GM10266 (cell line): ENCODE results near the gene UIMC1.

Source experiments
- DNase-seq: peaks from one replicate; pipeline ENCODE4 v3.0.0; 2012; ENCODE audit errors: extremely low spot score
- CTCF ChIP-seq: IDR thresholded peaks from 2 replicates; pipeline ENCODE4 v1.5.1; 2012; ENCODE audit warnings: mild to moderate bottlenecking, low read depth; ENCODE audit not compliant: control insufficient read depth, insufficient read depth; ENCODE audit errors: missing control alignments

The UIMC1 gene

GRCh38 chr5:176915906-176916305 is 90.7 kb downstream of the UIMC1 start:
- no peak for DNase-seq
- TF ChIP-seq CTCF = no peak

DNA sequence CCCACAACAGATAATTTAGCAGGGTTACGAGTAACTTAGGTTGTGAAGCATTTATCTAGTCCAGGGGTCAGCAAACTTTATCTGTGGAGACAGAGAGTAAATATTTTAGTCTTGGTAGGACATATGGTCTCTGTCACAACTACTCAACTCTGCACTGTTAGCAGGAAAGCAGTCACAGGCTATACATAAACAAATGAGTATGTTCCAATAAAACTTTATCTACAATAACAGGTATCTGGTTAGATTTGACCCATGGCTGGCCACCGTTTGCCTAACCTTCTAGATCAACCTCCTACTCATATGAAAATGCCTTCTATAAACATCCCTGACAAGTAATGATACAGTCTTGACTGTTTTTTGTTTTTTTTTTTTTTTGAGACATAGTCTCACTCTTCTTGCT is 94.5 kb downstream of the UIMC1 start:
- no peak for TF ChIP-seq CTCF
- DNase-seq = no peak

GRCh38 chr5:176908675-176909368 is 97.8 kb downstream of the UIMC1 start:
- no peak for DNase-seq
- TF ChIP-seq CTCF = no peak

DNA sequence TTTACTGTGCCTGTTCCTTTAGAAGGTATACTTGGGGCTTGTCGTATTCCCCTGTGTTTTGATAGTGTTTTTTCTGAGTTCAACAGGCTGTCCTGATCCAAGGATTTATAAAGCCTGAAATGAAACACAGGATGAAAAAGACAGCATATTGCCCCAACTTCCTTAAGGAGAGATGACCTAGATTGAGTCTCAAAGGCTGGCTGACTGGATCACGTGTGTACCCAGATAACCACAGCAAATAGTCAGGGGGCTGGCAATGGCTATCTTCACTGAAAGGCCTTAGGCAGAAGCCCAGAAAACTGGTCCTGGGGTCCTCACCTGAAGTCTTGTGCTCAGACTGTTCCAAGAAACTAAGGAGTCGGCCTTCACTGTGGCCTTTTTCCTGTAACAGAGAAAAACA is 99.8 kb downstream of the UIMC1 start:
- DNase-seq = no peak
- TF ChIP-seq CTCF = no peak

- TF ChIP-seq CTCF = no peak
- DNase-seq = no peak
Measured at GRCh38 chr5:176906126-176906525, 100.5 kb downstream of the UIMC1 start.

GRCh38 chr5:176904276-176904675 is 102.3 kb downstream of the UIMC1 start:
- DNase-seq = no peak
- TF ChIP-seq CTCF = no peak

- DNase-seq = no peak
- TF ChIP-seq CTCF = no peak
Measured at GRCh38 chr5:176902911-176903664, 103.5 kb downstream of the UIMC1 start.
